ENCODE data around the gene PSEN1.

DNA sequence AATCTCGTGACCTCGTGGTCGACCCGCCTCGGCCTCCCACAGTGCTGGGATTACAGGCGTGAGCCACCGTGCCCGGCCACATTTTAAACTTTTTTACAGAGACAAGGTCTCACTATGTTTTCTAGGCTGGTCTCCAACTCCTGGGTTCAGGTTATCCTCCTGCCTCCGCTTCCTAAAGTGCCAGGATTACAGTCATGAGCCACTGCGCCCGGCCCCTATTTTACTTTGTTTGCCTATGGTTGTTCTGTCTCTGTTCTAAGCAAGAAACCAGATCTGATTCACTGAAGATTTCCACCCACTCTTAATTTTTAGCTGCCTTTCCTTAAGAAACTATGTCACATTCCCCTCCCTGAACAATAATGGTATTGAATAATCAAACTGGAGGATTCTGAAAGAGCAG lies 38.9 kb upstream of the PSEN1 start:
- TF ChIP-seq CTCF (IDR thresholded peaks at IDR 0.05; ENCODE audit: low read depth, low read length, poor library complexity, severe bottlenecking) (no peak), EZH2phosphoT487 (IDR thresholded peaks at IDR 0.05; ENCODE audit: borderline replicate concordance, low read length) (no peak)
